Stimulated activated CD4-positive, alpha-beta T cell treated with anti-CD3 and anti-CD28 coated beads, TNF-alpha, amount 100 ng/mL, for 24 hours (primary cell): ENCODE measurements around the gene UBAP1L.
"Not testable (repeated sequence)": the region's sequence is repeated elsewhere in the genome, so short reads cannot be mapped to it uniquely, and the experiment has no call there.

Source experiments
- DNase-seq, 3 experiments: peaks; one replicate each; pipeline ENCODE4 v3.0.0-alpha.2; 2020; ENCODE audit warnings: low read depth in 3 of 3

The UBAP1L gene

DNA sequence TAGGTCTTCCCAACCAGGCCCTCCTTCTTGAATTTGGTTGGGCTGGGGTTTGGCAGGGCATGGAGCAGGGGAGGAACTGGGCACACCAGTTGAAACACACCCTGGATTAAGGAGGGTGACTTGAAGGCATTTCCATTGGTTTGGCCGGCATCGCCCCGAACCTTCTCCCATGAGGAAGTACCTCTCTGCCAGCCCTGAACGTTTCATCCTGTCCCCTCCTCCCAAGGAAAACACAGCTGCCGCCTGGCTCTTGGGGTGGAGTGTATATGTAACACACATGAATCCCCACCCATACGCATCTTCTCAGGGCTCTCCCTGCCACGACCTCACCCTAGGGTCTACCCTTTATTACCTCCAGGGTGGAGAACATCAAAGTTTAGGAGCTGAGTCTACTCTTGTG lies 14.6 kb downstream of the UBAP1L start:
- no peak for DNase-seq

DNA sequence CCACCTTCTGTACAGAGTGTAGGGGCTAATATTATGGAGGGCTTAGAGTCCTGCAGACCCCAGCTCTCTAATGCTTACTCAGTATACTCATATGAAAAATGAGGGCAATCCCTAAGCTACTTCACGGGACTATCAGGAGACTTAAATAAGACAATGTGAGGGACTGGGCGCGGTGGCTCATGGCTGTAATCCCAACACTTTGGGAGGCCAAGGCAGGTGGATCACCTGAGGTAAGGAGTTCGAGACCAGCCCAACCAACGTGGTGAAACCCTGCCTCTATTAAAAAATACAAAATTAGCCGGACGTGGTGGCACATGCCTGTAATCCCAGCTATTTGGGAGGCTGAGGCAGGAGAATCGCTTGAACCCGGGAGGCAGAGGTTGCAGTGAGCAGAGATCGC lies 15.2 kb downstream of the UBAP1L start:
- not testable (repeated sequence) for DNase-seq

DNA sequence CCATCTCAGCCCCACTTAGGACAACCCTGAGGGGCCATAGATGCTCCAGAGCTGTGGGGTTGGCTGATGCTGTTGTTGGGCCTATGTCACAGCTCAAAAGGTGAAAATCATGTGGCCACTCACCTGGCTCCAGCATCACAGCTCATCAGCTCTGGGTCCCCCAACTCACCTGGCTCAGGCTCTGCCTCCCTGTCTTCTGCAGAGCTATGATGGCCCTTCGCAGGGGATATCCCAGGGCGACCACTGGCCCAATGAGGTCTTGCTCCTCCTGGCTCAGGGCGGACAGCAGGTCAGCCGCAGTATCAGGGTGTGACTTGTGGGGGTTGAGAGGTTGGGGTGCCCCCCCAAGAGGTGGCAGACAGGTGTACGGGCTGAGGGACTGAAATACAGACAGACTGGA lies 15.7 kb downstream of the UBAP1L start:
- no peak for DNase-seq

DNA sequence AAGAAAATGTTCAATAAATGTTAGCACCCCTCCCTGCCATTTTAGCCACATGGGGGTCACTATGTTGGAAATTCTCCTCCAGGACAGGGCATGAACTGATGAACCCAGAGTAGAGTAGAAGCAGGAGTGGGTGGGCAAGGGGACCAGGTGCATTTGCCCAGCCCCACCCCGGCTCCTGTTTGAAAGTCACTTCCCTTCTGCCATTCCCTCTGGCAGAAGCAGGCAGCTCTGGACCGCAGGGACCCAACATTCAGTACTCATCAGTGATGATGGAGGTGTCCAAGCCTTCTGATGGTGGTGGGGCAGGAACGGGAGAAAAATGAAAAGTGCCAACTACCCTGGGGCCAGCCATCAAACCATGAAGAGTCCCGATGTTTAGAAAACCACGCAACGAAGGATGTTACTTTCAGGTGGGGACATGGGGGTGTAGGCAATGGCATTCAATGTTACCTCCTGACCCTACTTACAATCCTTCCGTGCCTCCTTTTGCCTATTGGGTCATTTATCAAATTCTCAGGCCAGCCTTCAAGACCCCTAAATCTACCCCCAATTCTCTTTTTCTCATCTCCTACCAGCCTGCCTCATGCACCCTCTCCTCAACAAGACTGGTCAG lies 17.2 kb downstream of the UBAP1L start:
- DNase-seq, result no peak

DNA sequence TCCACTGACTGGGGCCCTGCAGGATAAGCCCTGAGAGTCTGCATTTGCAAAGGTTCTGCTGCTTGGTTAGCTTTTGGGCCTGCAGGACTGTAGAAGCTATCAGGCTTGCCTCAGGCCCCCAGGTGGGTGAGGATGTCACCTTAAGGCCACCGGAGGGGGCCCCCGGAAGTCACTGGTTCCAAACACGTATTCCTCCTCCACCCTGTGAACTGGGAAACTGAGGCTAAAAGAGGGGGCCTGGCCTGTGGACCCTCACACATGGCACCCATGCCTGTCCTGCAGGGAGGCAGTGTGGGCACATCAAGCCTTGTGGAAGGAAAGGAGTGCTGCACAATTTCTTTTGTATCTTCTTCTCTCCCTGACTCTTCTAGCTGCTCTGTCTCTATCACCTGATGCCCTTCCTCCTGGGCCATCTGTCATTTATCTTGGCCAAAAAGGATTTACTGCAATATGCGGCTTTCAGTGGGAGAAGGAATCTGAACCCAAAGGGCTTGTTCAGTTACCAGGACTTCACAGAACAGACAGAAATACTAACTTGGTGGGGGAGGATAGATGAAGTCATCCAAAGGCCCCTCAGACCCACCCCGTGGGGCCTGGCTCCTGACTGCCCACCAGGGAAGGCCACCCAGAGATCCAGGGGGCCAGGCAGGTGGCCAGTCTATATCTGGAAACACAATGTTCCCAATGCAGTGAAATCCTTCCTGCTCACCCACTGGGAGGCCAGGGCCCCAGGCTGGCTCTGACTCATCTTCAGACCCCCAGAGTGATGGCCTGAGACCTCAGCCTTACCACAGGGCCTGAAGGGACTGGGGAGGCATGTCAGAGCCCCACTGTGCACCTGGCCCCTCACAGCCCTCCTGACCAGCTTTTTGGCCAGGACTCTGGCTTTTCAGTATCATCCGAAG lies 18.3 kb downstream of the UBAP1L start:
- DNase-seq, result no peak

DNA sequence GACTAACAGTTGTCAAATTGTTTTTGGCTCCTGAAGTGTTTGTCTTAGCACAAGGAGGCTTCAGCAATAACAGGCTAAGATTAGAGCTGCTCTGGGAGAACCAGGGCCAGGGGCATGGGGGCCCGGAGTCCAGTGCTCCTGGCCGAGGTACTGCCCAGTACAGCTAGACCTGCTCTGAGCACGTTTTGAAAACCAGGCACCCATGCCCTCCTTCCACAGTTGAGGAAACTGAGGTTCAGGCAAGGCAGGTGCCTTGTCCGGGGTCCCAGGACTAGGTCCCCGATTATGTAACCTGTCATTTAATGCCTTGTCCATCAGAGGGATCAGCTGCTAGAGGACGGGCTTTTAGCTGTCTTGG lies 19.3 kb downstream of the UBAP1L start:
- no peak for DNase-seq

DNA sequence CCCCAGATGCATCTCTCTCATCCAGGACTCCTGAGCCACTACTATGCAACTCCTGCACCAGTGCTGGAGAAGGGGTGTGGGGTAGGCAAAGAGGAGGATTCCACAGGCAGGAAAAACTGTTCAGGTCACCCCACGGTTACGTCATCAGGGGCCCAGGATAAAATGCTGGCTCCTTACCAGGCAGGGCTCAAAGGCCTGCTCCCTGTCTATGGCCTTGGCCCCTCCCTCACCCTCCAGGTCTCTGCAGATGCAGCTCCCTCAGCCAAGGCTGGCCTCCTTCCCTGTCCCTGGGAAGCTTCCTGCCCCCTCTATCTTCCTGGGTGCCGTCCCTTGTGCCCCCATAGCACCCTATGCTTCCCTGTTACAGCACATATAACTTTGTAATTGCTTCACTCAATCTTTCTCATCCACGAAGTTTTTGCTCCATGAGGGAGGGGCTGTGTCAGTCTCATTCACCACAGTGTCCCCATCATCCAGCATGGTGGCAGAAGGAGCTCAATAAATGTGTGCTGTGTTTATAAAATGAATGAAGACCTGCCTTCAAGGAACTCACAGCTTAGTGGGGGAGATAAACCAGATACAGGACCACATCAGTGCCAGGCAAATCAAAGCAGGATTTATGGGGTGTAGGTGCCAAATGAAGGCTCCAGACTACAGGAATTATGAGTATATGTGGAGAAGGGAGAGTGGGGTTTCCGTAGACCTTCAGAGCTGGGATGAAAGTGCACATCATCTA lies 19.8 kb downstream of the UBAP1L start:
- DNase-seq, result no peak

DNA sequence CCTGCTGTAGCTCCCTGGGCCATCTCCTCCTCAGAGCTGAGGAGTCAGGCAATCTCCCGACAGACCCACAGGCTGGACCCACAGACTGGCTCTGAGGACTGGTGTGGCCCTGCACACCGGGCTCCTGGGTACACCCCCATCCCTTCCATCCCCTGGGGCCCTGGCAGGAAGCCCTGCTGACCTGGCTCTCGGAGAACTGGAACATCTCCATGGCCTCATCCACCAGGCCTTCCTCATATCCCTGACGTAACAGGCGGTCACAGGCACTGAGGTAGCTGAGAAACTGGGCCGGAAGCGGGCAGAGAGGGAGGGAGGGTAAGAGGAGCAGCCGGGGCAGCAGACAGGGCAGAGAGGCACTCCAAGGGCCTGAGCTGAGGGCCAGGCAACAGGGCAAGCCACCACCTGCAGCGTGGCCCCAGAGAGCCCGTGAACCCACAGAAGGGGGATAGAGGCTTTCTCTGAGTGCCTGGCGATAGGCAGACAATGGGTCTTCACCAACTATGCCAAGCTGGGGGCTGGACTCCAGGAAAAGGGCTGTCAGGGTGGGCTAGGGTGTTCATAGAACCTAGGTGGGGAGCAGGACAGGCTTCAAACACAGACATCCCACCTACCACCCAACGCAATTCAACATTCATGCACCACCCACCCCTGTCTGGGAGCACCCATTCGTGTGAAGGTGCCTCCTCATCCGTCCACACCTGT lies 20.6 kb downstream of the UBAP1L start:
- no peak for DNase-seq

DNA sequence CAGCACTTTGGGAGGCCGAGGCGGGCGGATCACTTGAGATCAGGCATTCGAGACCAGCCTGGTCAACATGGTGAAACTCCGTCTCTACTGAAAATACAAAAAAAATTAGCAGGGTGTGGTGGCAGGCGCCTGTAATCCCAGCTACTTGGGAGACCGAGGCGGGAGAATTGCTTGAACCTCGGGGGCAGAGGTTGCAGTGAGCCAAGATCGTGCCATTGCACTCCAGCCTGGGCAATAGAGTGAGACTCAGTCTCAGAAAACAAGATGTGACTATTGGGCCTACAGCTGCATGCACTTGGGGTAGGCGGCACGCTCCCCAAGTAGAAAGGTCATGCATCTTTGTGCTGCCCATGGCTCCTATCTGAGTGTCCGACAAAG lies 21.2 kb downstream of the UBAP1L start:
- not testable (repeated sequence) for DNase-seq

DNA sequence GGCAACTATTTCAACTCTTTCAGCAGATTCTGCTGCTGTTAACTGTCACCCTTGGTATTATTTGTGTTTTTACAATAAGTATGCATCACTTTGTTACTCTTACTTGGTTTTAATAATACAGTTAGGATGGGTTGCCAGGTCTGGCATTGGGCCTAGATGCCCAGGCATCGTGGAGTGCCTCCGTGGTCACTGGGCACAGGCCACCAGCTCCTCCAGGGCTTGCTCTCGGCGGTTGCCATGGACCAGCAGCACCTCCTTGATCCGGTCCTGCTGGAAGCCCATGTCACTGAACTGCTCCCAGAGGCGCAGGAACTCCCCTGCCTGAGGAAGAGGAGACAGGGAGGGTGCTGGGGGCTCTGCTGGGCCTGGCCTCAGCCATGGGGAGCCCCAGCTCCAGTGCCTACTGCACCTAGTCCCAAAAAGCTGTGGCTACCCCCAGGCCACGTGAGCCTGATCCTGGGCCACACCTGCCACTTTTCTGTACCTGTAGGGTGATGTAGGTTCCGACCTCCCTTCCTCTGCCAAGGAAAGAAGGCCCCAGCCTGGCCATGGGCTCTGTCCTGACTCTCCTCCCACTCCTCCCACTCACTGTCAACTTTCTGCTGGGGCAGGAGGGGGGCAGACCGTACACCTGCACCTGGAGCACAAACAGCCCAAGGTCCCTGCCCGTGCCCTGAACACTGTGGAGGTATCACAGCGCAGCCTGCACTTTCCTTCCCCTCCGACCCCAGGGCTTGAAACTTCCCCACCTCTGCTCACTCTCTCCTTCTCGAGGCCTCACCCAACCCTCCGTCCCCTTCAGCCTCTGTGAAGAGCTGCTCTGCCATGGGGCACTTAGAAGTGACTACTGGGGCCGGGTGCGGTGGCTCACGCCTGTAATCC lies 21.8 kb downstream of the UBAP1L start:
- DNase-seq, result no peak

DNA sequence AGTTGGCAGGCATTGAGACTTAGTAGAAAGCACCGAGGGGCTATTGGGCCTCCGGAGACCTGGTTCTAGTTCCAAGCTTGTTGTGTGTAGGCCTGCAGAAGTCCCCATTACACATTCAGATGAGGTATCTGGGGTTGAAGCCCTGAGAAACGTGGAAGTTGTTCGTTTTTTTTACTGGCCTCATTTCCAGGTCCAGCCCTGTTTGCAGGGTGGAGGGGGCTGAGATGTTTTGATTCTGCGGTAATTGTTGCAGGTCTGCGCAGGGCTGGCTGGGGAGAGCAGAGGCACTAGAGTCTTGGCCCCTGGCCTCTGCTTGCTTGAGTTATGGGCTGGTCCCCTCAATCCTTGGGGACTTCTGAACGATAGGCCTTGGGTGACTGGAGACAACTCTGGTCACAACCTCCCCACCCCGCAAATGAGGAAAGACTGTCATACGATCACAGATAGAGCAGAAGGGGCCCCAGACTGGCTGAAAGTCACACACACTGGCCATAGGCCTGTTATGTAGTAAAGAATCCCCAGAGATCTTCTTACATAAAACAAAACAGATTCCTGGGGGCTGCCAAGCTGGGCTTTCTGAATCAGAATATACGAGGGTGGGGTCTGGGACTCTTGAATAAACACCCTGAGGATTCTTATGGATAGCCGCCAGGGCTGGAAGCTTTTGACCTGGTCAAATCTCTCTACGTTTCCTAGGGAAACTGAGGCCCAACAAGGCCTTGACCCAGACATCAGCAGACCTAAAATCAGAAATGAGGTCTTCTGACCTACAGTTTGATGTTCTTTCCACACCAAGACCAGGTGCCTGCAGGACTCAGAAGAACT lies 22.8 kb downstream of the UBAP1L start:
- DNase-seq, result no peak

DNA sequence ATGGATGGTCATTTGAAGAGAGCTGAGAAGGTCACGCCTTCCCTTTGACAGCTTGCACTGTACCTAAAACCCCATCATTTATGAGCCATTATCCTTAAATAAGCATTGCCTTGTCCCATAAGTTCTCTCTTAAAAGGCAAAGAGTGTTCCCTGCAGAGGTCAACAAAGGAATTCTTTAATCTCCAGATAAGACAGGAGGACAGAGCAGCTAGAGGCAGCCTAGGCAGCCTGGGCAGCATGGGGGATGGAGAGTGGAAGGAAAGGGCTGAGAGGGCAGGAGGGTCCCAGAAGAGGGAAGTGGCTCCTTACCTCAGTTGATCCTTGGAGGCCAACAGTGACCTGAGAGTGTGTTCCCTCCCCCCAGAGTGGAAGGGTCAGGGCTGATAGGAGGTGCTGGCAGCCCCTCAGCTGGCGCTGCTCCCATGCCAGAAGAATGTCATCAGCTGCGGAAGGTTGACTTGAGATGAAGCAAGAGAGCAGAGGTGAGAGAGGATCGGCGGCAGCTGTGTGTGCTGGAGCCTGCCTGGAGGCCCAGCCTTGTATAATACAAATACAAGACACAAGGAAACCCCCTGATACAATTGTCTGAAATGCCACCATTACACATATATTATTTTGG lies 25.7 kb downstream of the UBAP1L start:
- no peak for DNase-seq

DNA sequence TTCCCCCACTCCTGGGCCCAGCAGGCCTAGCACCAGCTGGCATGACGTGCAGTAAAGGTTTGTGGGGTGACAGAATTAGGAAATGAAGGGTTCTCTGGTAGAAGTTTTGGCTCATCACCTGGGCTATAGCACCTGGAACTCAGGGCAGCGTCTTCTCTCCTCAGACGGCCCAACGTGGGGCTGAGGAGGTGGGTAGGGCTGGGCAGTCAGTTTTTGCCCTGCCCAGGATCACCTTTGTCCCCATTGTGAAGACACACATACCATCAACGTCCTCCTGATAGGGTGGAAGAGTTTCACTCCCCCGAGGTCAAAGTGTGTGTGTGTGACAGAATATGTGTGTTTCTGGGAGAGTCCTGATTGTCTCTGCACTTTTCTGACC lies 26.4 kb downstream of the UBAP1L start:
- no peak for DNase-seq

DNA sequence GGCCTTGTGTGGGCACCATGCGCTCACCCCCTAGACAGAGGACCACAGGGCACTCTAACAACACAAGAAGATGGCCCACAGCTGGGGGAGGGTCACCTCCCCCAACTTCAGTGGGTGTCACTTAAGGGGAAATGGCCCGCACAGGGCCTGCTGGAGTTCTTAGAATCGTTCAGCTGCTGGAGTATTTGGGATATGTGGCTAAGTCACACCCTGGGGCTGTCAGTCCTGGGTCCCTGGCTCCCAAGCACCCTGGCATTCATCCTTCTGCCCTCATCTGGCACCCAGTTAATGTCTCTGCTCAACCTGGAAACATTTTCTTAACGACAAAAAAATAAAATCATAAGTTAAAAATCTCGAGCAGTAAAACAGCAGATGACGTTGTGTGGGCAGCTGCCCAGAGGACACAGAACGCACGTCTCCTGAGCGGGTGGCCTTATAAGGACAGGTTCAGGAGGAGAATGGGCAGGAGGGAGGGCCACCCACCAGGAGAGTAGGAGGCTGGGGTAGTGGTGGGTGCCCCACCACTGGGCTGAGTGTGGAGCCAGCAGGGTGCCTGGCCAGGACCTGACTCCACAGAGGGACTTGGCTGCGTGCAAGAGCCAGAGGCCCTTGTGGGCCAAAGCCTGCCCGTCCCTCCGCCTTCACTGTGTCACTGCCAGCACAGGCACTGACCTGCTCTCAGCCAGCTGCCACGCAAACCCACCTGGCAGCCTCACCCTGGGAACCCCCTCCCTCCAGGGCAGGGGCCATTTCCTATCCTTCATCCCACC lies 26.9 kb downstream of the UBAP1L start:
- DNase-seq, result no peak

DNA sequence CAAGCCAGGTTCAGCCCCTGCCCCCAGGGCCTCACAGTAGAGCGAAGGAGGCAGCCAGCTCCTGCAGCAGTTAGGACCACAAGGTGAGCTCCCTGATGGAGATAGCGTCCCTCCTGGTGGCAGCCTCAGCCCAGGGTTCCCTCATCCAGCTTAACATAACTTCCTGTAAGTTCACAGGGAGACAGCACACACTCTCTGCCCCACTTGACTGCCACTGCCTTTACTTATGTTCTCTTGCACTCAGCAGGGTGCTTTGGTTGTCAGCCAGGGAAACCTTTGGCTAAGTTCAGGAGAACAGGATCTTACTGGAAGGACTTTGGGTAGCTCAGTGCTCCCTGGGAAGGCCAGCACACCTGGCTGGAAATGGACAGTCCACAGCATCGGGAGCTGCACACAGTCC lies 27.6 kb downstream of the UBAP1L start:
- DNase-seq, result no peak

DNA sequence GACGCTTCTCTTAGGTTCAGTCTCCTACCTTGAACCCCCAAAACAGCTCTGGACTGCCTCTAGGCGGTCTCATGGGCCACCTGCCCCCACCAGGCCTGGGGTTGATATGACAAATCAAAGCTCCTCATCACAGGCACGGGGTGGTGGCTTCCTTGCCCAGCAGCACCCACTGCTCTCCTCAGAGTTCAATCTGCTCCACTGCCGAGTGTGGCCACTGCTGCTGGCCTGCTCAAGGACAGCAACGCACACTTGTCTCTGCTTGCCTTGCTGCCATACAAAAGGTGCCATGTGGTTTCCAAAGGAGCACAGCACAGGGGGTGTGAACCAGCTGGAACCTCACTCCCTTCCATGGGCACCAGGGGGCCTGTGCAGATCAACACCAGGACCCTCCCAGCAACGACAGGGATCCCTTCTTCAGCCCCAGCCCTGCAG lies 28.3 kb downstream of the UBAP1L start:
- DNase-seq, result no peak

DNA sequence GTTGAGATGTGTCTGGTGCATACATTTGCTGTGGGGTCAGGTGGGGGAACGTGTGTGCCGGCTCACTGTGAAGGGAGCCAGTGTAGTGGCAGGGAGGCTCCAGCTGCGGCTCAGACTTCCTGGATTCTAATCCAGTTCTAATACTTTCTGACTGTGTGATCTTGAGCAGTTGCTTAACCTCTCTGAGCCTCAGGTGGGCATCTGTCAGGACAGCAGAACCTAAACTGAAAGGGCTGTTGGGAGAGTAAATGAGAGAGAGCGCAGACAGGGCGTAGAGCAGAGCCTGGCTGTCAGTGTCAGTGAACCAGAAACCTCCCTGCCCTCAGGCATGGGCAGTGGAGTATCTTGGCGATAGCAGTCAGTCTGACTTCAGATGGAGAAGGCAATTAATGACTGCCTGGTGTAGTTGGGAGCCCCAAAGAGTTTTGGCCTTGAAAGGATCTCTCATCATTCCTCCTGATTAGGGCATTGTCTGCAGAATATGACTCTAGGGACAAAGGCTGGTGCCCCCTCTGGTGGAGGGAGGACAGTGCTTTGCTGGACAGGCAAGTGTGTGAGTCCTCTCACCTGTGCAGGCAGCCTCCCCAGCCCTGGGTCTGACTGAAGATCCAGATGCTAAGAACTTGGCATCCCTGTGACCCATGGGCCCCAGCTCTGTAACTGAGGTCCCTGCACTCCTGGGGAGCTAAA lies 28.9 kb downstream of the UBAP1L start:
- no peak for DNase-seq

DNA sequence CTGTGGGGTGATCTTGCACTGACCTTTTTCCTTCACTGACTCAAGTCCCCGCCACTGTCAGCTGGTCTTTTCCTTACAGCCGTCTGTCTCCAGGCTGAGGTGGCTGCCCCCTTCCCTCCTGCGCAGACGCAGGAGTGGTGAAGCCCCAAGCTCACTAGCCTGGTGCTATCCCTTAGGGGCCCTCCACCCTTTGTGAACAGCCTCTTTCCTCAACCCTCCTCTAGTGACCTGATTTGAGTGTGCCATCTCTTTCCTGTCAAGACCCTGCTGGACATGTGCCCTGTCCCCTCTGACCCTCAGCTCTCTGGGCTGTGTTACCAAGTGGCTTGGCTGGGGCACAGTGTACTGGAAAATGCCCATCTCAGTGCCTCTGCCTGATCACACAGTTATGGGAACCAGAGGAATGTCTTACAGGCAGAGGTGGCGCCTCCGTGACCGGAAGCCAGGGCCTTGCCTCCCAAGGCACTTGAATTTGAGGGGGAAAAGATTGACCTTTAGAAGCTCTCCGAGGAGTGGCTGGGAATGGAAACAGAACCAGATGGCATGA lies 29.7 kb downstream of the UBAP1L start:
- no peak for DNase-seq
